Neural cell (in vitro differentiated cells): ENCODE data around the gene SLC25A23. TPM values are rescaled to one million over a fixed set of nuclear protein-coding genes. Genes with fewer than 3 reads are reported as not detected.

Experiments
- H2AFZ ChIP-seq: fragments of 200-600, 300-800 bp; sonication (generic), shearing (Covaris generic); 2 replicates; pipeline ENCODE4 v1.6.0; 2014; ENCODE audit warnings: low read depth, mild to moderate bottlenecking, antibody characterized with exemption, low read length, moderate library complexity
- H3F3A ChIP-seq: fragments of 200-600 bp; shearing (Covaris generic); 2 replicates; pipeline ENCODE4 v1.6.1; 2016; ENCODE audit warnings: mild to moderate bottlenecking, moderate library complexity, mixed read lengths, antibody characterized with exemption, low read length; ENCODE audit not compliant: insufficient read depth, poor library complexity, severe bottlenecking
- H3K27ac ChIP-seq: fragments of 200-600, 300-800 bp; sonication (generic), shearing (Covaris generic); 2 replicates; pipeline ENCODE4 v1.5.1; 2014; ENCODE audit warnings: mild to moderate bottlenecking, low read length, moderate library complexity
- H3K27me3 ChIP-seq: fragments of 300-800, 200-600 bp; sonication (generic), shearing (Covaris generic); 2 replicates; pipeline ENCODE4 v1.6.0; 2014; ENCODE audit warnings: mild to moderate bottlenecking, low read depth, low read length, moderate library complexity; ENCODE audit not compliant: insufficient read depth
- H3K36me3 ChIP-seq: fragments of 300-800, 200-600 bp; sonication (generic), shearing (Covaris generic); 2 replicates; pipeline ENCODE4 v1.5.1; 2014; ENCODE audit warnings: mild to moderate bottlenecking, antibody characterized with exemption, low read length, moderate library complexity; ENCODE audit not compliant: insufficient read depth
- H3K4me2 ChIP-seq: fragments of 300-800, 200-600 bp; sonication (generic), shearing (Covaris generic); 2 replicates; pipeline ENCODE4 v1.6.0; 2014; ENCODE audit warnings: mild to moderate bottlenecking, low read length
- H3K4me3 ChIP-seq: fragments of 300-800, 200-600 bp; sonication (generic), shearing (Covaris generic); 2 replicates; pipeline ENCODE4 v1.5.1; 2014; ENCODE audit warnings: mild to moderate bottlenecking, low read length, moderate library complexity
- H3K79me2 ChIP-seq: fragments of 200-600 bp; shearing (Covaris generic); replicated peaks from 2 replicates; pipeline ENCODE4 v1.6.0; 2014; ENCODE audit warnings: mild to moderate bottlenecking, low read length, moderate library complexity; ENCODE audit not compliant: insufficient read depth
- H3K9ac ChIP-seq: fragments of 300-800, 200-600 bp; sonication (generic), shearing (Covaris generic); 2 replicates; pipeline ENCODE4 v1.6.1; 2016; ENCODE audit warnings: mild to moderate bottlenecking, low read length, mixed read lengths
- H3K9me2 ChIP-seq: fragments of 200-600 bp; shearing (Covaris generic); 2 replicates; pipeline ENCODE4 v1.6.1; 2016; ENCODE audit warnings: mild to moderate bottlenecking, low read length, mixed read lengths; ENCODE audit not compliant: insufficient read depth
- H3K9me3 ChIP-seq: fragments of 200-600, 300-800 bp; sonication (generic), shearing (Covaris generic); 2 replicates; pipeline ENCODE4 v1.6.1; 2016; ENCODE audit warnings: mild to moderate bottlenecking, mixed run types, low read length, moderate library complexity, mixed read lengths
- H4K20me1 ChIP-seq: fragments of 200-600 bp; shearing (Covaris generic); 2 replicates; pipeline ENCODE4 v1.6.1; 2016; ENCODE audit warnings: mild to moderate bottlenecking, mixed run types; ENCODE audit not compliant: insufficient read depth
- CTCF ChIP-seq: fragments of 450-650 bp; IDR thresholded peaks from 2 replicates; pipeline ENCODE4 v1.5.1; 2014; ENCODE audit warnings: antibody characterized with exemption, mild to moderate bottlenecking, moderate library complexity; ENCODE audit not compliant: poor library complexity, severe bottlenecking
- EP300 ChIP-seq: fragments of 450-650 bp; conservative IDR thresholded peaks from 2 replicates; pipeline ENCODE4 v1.6.1; 2014; ENCODE audit warnings: antibody characterized with exemption, mild to moderate bottlenecking, moderate library complexity; ENCODE audit not compliant: poor library complexity, severe bottlenecking
- EZH2 ChIP-seq: fragments of 200-600, 300-800 bp; shearing (Covaris generic), sonication (generic); IDR thresholded peaks from 2 replicates; pipeline ENCODE4 v1.6.1; 2014; ENCODE audit warnings: antibody characterized with exemption, low read length, borderline replicate concordance, mild to moderate bottlenecking; ENCODE audit not compliant: insufficient read depth, poor library complexity, severe bottlenecking
- MXI1 ChIP-seq: fragments of 450-650 bp; conservative IDR thresholded peaks from 2 replicates; pipeline ENCODE4 v1.6.1; 2014; ENCODE audit warnings: antibody characterized with exemption, mild to moderate bottlenecking; ENCODE audit not compliant: poor library complexity, severe bottlenecking
- POLR2AphosphoS5 ChIP-seq: IDR thresholded peaks from 2 replicates; pipeline ENCODE4 v1.6.1; 2012
- RAD21 ChIP-seq: fragments of 450-650 bp; conservative IDR thresholded peaks from 2 replicates; pipeline ENCODE4 v1.6.1; 2014; ENCODE audit warnings: antibody characterized with exemption, mild to moderate bottlenecking, moderate library complexity
- REST ChIP-seq: IDR thresholded peaks from 2 replicates; pipeline ENCODE4 v1.6.1; 2012; ENCODE audit warnings: borderline replicate concordance
- SMC3 ChIP-seq: fragments of 450-650 bp; conservative IDR thresholded peaks from 2 replicates; pipeline ENCODE4 v1.6.1; 2014; ENCODE audit warnings: antibody characterized with exemption, mild to moderate bottlenecking, moderate library complexity; ENCODE audit not compliant: poor library complexity
- TAF1 ChIP-seq: IDR thresholded peaks from 2 replicates; pipeline ENCODE4 v1.6.1; 2012; ENCODE audit warnings: low read depth
- polyA plus RNA-seq: library from polyadenylated mRNA; depleted of rRNA; stranded (reverse); fragments of >200 nt; gene quantifications from 2 replicates; pipeline ENCODE4 v1.2.3, GENCODE V29; 2014

SLC25A23 gene
- polyA plus RNA-seq, 1 donor from 2014 or later: 36.3 TPM

- no peak overlapping the region for H2AFZ ChIP-seq
- H3K9me3 ChIP-seq: no peaks in the 10 kb centered on the region
- no peaks in the 10 kb centered on the region for H3K79me2 ChIP-seq
- H3F3A ChIP-seq: no peaks in the 10 kb centered on the region
- H4K20me1 ChIP-seq: no peaks in the 10 kb centered on the region
- no peak overlapping the region for H3K4me3 ChIP-seq
- no peaks in the 10 kb centered on the region for H3K27me3 ChIP-seq
- no peak overlapping the region for H3K27ac ChIP-seq
- H3K36me3 ChIP-seq: no peaks in the 10 kb centered on the region
- H3K9me2 ChIP-seq: no peaks in the 10 kb centered on the region
- no peak overlapping the region for H3K9ac ChIP-seq
- no peak overlapping the region for H3K4me2 ChIP-seq
- TF ChIP-seq TAF1 (no peak), SMC3 (no peak), EP300 (no peak), MXI1 (no peak), POLR2AphosphoS5 (no peak), REST (no peak), CTCF (no peak), RAD21 (no peak), EZH2 (no peak)
Measured at GRCh38 chr19:6494438-6495036, 34.9 kb upstream of the SLC25A23 start.

DNA sequence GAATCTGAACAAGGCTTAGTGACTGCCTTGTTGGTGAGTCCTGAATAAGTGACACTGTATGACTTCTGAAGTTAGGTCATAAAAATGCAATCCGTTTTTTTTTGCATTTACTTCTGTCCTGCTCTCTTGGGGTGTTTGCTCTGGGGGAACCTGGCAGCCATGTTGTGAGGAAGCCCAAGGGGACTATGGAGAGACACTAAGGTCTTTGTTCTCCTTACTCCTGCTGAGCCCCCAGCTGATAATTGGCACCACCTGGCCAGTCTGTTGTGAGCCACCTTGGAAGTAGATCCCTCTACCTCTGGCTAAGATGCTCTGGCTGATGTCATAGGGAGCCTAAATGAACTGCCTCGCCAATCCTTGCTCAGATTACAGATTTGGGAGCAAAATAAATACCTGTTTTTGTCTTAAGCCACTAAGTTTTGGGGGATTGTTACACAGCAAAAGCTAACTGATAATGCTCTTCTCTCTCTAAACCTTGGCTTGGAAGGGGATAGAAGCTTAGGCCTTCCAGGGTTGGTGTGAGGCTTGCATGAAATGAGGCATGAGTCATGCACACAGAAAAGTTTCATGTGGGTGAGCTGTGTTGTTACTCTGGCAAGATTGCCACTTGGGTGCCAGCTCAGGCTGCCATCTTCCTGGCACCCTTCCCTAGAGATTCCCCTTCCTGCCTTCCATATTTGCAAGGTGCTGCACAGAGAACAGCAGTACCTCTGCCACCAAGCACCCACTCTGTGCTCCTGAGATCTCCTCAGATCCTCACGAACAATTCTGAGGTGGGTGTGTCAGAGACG lies 32.4 kb upstream of the SLC25A23 start:
- Histone ChIP-seq H3K79me2 (no peaks in the 10 kb centered on the region), H3K27ac (no peak overlapping the region), H4K20me1 (no peaks in the 10 kb centered on the region), H2AFZ (no peak overlapping the region), H3K27me3 (no peaks in the 10 kb centered on the region), H3K9me3 (no peaks in the 10 kb centered on the region), H3K9me2 (no peaks in the 10 kb centered on the region), H3K36me3 (no peaks in the 10 kb centered on the region), H3K4me2 (no peak overlapping the region), H3F3A (no peaks in the 10 kb centered on the region), H3K4me3 (no peak overlapping the region), H3K9ac (no peak overlapping the region)
- TF ChIP-seq TAF1 (no peak), CTCF (no peak), POLR2AphosphoS5 (no peak), MXI1 (no peak), EZH2 (no peak), REST (no peak), RAD21 (no peak), SMC3 (no peak), EP300 (no peak)
